NCI-H2107 treated with DMSO at 0.1 percent for 48 hours (cell line): Measurements from ENCODE around the gene CHRDL1.
A peak's percentile ranks its signal among the peaks of the same experiment; 100 is the strongest.
"Not testable (repeated sequence)": the region's sequence is repeated elsewhere in the genome, so short reads cannot be mapped to it uniquely, and the experiment has no call there.

Experiments
- DNase-seq: peaks from one replicate; lab custom pipeline; 2025; ENCODE audit not compliant: unreplicated experiment; lab: John Stamatoyannopoulos, UW

The CHRDL1 gene

DNA sequence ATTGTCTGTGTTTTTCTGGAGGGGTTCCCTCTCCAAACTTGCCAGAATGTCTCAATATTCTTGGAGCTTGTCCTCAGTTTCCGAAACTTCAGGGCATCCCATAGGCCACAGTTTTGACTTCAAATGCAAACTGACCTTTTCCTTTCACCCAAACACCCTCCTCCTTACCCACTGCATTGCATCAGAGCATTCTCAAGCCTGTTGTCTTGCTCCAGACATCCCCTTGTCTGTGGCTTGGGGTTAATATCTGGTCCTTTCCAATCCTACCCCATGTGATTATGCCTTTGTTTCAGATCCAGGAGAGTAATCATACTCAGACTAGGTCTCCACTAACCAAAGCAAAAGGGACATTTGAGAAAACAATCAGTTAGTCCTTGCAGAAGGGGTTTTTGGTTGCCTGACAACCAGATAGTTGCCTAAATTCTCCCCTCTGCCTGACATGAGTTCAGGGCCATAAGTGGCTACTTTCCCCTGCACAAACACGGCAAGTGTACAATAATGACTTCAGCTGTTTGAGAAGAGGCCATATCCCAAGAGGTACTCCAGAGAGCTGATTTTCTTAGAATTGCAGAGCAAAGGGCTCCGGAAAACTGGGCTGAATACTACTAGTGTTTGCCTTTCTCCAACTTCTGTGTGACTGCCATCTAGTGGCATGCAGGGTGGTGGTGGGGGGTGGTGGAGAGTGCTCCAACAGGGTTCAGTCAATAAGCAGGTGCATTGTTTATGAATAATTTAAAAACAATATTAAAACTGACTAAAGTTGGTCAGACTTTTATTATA is 130.2 kb downstream of the CHRDL1 start:
- peak; percentile 40 for DNase-seq

DNA sequence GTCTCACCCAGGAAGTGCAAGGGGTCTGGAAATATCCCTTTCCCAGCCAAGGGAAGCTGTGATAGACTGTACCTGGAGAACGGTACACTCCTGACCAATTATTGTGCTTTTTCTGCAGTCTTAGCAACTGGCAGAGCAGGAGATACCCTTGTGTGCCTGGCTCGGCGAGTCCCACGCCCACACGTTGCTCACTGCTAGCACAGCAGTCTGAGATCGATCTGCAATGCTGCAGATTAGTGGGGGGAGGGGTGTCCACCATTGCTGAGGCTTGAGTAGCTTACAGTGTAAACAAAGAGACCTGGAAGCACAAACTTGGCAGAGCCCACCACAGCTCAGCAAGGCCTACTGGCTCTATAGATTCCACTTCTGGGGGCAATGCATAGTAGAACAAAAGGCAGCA is 138.5 kb downstream of the CHRDL1 start:
- no peak for DNase-seq

DNA sequence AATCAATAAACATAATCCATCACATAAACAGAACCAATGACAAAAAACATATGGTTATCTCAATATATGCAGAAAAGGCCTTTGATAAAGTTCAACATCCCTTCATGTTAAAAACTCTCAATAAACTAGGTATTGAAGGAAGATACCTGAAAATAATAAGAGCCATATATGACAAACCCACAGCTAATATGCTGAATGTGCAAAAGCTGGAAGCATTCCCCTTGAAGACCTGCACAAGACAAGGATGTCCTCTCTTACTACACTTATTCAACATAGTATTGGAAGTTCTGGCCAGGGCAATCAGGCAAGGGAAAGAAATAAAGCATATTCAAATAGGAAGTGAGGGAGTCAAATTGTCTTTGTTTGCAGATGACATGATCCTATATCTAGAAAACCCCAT is 141.3 kb downstream of the CHRDL1 start:
- not testable (repeated sequence) for DNase-seq

DNA sequence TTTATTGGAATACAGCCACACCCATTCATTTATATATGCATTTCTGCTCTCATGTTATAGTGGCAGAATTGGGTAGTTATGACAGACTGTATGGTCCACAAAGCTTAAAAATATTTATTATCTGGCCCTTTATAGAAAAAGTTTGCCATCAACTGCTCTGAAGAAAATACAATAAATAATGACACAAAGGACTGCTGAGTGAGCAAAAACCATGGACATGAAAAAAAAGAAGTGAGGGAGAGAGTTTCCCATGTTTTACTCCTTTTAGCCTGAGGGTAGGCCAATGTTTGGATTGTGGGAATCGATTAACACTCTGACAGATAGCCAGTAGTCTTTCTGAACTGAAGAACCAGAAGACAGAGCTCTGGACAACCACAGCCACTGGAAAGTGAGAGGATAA is 149.2 kb downstream of the CHRDL1 start:
- DNase-seq: no peak
